GM21423 (cell line): Measurements from ENCODE around the gene PRR7.
"Not testable (repeated sequence)": the region's sequence is repeated elsewhere in the genome, so short reads cannot be mapped to it uniquely, and the experiment has no call there.

ENCODE experiments used
- ATAC-seq: cut with Tn5 transposase; IDR thresholded peaks from one replicate; pipeline ENCODE4 v1.9.1; 2021; ENCODE audit warnings: mild to moderate bottlenecking, moderate library complexity; ENCODE audit not compliant: unreplicated experiment

Gene PRR7

DNA sequence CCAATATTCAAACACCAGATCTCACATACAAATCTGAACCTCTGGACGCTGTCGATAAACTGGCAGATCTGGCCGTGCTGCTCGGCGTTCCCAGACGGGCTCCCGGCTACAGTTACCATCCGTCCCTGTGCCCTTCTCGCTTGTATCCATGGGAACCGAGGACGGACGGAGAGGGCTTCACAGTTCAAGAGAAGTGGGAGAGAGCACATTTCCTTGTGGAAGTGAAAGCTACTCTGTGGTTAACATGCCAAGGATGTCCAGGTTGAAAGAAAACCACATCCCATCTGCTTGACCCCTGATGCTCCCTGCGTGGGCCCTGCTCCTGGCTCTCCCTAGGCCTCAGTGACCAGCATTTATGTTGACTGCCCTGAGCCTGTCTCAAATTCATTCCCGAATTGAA lies 33.2 kb downstream of the PRR7 start:
- no peak for ATAC-seq

DNA sequence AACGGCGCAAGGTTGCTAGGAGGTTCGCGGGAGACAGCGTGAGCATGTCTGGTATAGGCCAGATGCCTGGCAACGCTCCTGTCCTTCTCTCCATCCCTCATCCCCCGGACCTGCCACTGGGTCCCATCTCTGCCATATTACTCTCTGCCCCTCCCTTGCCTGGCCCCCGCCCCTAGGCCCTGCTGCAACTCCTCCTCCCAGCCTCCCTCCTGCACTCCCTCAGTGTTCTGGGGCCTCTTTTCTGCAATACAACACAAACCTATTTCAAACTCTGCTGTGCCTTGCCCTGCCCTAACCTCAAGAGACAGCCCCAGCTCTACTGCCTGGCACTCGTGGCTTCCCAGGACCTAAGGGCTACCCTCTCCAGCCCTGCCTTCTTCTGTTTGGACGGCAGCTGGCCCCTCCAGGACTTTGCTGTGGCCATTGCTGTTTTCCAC lies 35.8 kb downstream of the PRR7 start:
- ATAC-seq: no peak

- no peak for ATAC-seq
Measured at GRCh38 chr5:177483042-177483441, 36.4 kb downstream of the PRR7 start.

GRCh38 chr5:177483994-177484901 lies 37.6 kb downstream of the PRR7 start:
- ATAC-seq: no peak

DNA sequence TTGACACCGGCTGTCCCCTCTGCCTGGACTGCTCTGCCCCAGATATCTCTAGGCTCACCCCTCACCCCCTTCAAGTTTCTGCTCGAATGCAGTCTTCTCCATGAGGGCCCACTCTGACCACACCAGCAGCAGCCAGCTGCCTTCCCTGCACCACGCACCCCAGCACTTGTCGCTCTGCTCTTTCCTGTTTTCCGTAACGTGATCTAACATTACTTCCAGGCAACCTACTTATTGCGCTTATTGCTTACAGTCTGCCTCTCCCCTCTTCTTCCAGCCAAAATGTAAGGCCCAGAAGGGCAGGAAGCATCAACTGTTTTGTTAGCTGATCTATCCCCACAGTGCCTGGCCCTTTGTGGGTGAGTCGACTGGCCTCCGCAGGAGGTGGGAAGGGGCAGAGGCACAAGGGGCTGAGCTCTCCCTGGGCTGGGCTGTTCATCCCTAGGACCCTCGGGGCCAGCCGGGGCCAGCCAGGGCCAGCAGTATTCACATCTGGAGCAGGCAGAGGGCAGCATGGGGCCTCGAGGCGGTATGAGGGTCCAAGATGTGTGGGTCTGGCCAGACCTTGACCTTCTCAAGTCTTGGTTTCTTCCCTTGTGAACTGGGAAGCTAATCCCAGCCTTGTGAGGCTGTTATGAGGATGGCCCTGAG lies 38.4 kb downstream of the PRR7 start:
- no peak for ATAC-seq

DNA sequence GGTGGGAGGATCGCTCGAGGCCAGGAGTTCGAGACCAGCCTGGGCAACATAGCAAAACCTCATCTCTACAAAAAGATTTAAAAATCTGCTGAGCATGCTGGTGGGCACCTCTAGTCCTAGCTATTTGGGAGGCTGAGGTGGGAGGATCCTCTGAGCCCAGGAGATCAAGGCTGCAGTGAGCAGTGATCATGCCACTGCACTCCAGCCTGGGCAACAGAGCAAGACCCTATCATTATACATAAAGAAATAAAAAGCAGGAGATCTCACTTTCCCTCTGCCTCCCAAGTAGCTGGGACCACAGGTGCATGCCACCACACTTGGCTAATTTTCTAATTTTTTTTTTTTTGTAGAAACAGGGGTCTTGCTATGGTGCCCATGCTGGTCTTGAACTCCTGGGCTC lies 39.1 kb downstream of the PRR7 start:
- ATAC-seq: not testable (repeated sequence)

DNA sequence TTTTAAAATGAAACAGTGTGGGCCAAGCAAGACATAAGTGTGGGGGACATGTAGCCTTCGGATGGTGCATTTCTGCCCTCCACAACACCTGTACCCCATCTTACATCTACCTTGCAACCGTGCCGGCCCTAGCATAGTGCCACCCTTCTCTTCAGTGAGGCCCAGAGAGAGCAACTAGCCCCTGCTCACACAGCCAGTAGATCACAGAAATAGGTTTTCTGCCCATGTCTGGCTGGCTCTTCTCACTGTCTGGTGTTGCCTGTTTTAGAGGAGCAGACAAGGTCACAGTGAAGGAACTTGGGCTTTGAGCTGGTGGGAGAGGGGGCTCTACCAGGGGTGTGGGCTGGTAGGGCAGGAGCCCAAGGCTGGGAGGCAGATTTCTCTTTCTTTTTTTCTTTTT lies 39.6 kb downstream of the PRR7 start:
- no peak for ATAC-seq

DNA sequence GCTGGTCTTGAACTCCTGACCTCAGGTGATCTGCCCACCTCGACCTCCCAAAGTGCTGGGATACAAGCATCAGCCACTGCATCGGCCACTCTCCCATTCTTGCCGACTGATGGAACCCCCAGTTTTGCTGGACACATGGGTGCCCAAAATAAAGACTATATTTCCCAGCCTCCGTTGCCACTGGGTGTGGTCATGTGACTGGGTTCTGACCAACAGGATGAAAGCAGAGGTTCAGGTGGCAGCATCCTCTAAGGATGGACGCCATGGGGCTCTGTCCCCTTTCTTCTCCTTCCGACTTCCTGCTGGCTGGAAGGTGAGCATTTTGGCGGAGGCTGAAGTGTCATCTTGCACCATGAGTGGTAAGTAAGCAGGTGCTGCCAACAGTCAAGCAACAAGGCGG lies 40.5 kb downstream of the PRR7 start:
- ATAC-seq: no peak

- ATAC-seq: no peak
Measured at GRCh38 chr5:177487975-177488374, 41.4 kb downstream of the PRR7 start.

GRCh38 chr5:177489119-177489716 lies 42.6 kb downstream of the PRR7 start:
- no peak for ATAC-seq

GRCh38 chr5:177490311-177490991 lies 43.8 kb downstream of the PRR7 start:
- no peak for ATAC-seq

DNA sequence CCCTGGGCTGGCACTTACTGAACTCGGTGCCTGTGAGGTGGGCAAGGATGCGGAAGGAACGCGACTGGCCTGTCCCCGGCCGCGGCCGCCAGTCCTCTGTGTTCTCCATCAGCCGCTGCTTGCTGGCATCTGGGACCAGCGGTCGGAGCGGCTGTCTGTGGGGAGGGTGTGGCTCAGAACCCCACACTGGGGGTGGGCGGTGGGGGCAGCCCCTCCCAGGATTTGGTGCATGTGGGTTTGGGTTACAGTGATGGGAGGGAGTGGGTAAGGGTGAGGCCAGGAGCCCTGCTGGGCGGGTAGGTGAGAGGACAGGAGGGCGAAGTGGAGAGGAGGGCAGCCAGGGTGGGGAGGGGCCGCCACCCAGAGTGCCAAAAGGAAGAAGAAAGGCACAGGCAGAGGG lies 44.4 kb downstream of the PRR7 start:
- no peak for ATAC-seq

- ATAC-seq: no peak
Measured at GRCh38 chr5:177491429-177491945, 44.9 kb downstream of the PRR7 start.

- no peak for ATAC-seq
Measured at GRCh38 chr5:177491983-177492746, 45.6 kb downstream of the PRR7 start.

DNA sequence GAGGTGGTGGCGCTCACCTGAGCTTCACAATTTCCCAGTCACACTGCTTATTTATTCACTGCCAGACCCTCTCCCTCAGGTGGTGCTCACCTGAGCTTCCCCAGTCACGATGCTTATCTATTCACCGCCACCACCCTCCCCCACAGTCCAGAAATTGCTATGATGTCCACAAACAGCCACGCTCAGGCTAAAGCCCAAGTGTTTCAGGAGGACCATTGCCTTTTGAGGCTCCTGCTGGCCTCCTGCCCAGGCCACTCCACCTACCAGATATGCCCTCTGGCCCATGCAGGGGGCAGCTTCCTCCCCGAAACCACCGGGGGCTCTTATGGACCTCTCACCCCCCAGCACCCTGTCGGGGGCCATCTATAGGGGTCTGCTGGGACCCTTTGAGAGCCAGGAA lies 46.2 kb downstream of the PRR7 start:
- ATAC-seq: no peak

DNA sequence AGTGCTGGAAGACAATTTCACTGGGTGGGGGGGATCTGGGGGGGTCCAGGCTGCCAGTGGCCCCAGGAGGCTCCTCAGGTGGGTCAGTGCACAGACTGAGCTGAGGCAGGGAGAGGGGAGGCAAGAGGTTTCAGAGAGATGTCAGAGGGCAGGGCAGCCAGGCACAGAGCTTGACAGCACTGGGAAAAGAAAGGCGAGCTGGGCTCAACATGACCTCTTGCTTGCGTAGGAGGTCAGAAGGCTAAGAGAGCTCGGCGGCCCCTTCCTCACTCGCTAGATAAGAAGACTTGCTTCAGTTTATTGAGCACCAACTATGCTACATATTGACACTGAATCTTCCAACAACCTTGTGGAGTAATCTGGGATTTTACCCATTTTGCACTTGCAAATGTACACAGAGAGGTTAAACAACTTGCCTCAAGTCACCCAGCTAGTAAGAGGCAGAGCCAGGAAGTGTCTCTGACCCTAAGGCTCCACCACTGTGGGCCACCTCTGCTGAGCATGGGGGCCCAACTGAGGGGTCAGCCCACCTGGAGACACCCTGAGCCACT lies 47.3 kb downstream of the PRR7 start:
- no peak for ATAC-seq

- no peak for ATAC-seq
Measured at GRCh38 chr5:177494346-177495195, 48.0 kb downstream of the PRR7 start.

DNA sequence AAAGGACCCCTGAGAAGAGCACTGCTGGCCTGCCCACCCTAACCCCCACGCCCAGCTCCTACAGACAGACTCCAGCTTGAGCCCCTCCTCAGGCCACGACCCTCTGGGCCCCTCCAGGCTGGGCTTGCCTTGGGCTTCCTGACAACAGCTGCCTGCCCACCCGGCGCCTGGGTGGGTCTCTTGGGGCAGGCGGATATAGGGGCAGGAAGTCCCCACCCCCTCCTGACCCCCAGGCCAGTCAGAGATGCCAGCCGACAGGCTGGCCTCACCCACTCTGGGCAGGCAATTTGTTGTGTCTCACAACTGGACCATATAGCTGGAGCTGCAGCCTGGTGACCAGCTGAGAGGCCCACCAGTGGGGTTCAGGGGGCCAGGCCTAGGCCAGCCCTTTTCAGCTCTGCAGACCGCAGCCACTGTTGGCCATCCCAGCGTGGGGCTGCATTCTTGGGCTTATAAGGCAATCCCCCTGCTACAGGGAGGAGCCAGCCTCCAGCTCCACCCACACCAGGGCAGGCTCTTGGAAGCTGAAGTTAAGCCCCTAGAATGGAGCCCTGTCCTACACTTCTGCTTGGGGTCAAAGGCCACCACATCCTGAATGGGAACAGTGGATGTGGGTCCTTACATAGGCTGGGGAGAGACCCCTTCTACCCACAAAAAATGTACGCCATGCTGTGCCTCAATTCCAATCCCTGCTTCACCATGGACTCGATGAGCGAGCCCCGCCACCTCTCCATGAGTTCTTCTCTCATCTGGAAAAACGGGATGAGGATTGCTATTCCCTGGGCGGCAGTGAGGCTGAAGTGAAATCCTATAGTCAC lies 48.8 kb downstream of the PRR7 start:
- no peak for ATAC-seq
